HCT116 (cell line): ENCODE results near the gene NR6A1.

Experiments used
- CTCF ChIP-seq, 3 experiments: fragments of 200-600 bp in 1 of 3; sonication (generic) in 1 of 3; IDR thresholded peaks in 2 of 3; conservative IDR thresholded peaks in 1 of 3; 2 replicates each; pipeline ENCODE4 v1.5.1; 2012 to 2017; ENCODE audit warnings: low read depth in 2 of 3, low read length in 2 of 3, antibody characterized with exemption in 1 of 3, borderline replicate concordance in 1 of 3, control low read depth in 1 of 3, mild to moderate bottlenecking in 1 of 3, mixed read lengths in 1 of 3, mixed run types in 1 of 3, moderate library complexity in 1 of 3; ENCODE audit not compliant: insufficient read depth in 1 of 3
- POLR2A ChIP-seq: IDR thresholded peaks from 2 replicates; pipeline ENCODE4 v1.7.0; 2011; ENCODE audit warnings: borderline replicate concordance; ENCODE audit not compliant: insufficient read depth, insufficient read length; ENCODE audit errors: extremely low read depth
- REST ChIP-seq: IDR thresholded peaks from 2 replicates; pipeline ENCODE4 v1.6.1; 2012; ENCODE audit warnings: low read depth

GRCh38 chr9:124505006-124505900, 265.9 kb downstream of the NR6A1 start:
- no peak for TF ChIP-seq POLR2A
- TF ChIP-seq REST: no peak
- TF ChIP-seq CTCF (IDR thresholded peaks at IDR 0.05 in 2 of 3, conservative IDR thresholded peaks at IDR 0.05 in 1 of 3; ENCODE audit: borderline replicate concordance in 1 of 3, insufficient read depth in 1 of 3, low read depth in 2 of 3, low read length in 2 of 3): no peak
